ENCODE results near the gene TRAM2. TPM values are rescaled to one million over a fixed set of nuclear protein-coding genes. Genes with fewer than 3 reads are reported as not detected.

The TRAM2 gene
- total RNA-seq, 6 experiments from 2014 or later, result 16.1 to 24.8 (median 17.8) TPM

DNA sequence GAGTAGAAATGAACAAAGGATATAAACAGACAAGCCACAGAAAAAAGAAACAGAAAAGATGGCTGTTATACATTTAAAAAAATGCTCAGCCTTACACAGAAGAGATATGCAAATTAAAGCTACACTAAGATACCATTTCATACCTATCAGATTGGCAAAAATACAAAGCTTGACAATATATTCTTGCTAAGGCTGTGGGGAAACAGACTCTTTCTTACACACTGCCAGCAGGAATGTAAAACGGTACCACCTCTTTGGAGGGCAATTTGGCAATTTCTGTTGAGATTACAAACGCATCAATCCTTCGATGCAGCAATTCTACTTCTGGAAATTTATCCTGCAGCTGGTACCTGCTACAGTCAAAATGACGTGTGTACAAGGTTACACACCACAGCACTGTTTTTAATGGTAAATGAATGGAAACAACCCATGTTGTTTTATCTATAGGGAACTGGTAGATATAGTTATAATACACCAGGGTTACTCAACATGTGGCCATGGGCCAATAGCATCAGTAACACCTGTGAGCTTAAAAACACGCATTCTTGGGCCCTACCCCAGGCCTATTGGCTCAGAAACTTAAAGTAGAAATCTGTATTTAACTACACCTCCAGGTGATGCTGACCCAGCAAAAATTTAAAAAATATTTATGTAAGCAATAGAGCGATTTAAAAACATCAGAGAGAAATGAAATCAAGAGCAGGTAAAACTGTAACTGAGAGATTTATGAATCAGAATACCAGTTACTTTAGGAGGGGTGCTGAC, 53.3 kb downstream of the TRAM2 start:
- Histone ChIP-seq H3K4me1 (peaks cover 0 to 41% (median 22%) of the 10 kb centered on the region in 4 donors), H3K9me3 (no peaks in the 10 kb centered on the region), H3K27ac (peak overlapping the region; percentile 82 to 96 (median 83)), H3K27me3 (no peaks in the 10 kb centered on the region), H3K4me3 (no peak overlapping the region), H3K36me3 (no peaks in the 10 kb centered on the region)
- 67% methylated on average over 6 of the region's 6 CpGs for WGBS (ENCODE audit: insufficient coverage, low coverage, low lambda C conversion rate, missing lambda C conversion rate)
- intact Hi-C loops (cut with DNase I), result no loop called here
- TF ChIP-seq, protein P1, sequence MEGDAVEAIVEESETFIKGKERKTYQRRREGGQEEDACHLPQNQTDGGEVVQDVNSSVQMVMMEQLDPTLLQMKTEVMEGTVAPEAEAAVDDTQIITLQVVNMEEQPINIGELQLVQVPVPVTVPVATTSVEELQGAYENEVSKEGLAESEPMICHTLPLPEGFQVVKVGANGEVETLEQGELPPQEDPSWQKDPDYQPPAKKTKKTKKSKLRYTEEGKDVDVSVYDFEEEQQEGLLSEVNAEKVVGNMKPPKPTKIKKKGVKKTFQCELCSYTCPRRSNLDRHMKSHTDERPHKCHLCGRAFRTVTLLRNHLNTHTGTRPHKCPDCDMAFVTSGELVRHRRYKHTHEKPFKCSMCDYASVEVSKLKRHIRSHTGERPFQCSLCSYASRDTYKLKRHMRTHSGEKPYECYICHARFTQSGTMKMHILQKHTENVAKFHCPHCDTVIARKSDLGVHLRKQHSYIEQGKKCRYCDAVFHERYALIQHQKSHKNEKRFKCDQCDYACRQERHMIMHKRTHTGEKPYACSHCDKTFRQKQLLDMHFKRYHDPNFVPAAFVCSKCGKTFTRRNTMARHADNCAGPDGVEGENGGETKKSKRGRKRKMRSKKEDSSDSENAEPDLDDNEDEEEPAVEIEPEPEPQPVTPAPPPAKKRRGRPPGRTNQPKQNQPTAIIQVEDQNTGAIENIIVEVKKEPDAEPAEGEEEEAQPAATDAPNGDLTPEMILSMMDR (IDR thresholded peaks at IDR 0.05), result no peak
- no peak for ATAC-seq
- DNase-seq, result no peak

DNA sequence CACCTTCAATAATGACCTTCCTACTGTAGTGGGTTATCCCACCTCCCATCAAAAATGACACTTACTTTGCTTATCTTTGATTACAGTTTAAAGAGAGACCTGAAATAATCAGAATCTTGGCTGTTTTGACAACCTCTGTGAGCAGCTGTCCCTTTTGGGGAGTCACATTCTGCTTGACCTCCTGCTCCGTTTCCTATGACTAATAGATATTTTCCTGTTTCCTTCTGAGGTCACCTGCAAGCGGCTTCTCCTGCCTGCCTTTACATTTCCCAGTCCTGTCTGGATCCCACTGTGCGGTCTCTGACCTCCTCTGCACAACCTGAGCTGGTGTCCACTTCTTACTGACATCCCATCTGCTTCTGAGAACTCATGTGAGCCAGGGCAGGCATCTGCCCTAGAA, 54.2 kb downstream of the TRAM2 start:
- intact Hi-C loops (cut with DNase I), result no loop called here
- Histone ChIP-seq H3K4me3 (no peak overlapping the region), H3K9me3 (no peaks in the 10 kb centered on the region), H3K27ac (peak overlapping the region; percentile 82 to 96 (median 83)), H3K36me3 (no peaks in the 10 kb centered on the region), H3K27me3 (no peaks in the 10 kb centered on the region), H3K4me1 (peaks cover 0 to 48% (median 25%) of the 10 kb centered on the region in 4 donors)
- peak; percentile 2 to 40 (median 8) for ATAC-seq
- no peak for TF ChIP-seq POLR2A (IDR thresholded peaks at IDR 0.05)
- TF ChIP-seq, protein P1 (IDR thresholded peaks at IDR 0.05), result no peak
- no peak for DNase-seq
- 53% methylated on average over 3 of the region's 3 CpGs for WGBS (ENCODE audit: insufficient coverage, low coverage, low lambda C conversion rate, missing lambda C conversion rate)

DNA sequence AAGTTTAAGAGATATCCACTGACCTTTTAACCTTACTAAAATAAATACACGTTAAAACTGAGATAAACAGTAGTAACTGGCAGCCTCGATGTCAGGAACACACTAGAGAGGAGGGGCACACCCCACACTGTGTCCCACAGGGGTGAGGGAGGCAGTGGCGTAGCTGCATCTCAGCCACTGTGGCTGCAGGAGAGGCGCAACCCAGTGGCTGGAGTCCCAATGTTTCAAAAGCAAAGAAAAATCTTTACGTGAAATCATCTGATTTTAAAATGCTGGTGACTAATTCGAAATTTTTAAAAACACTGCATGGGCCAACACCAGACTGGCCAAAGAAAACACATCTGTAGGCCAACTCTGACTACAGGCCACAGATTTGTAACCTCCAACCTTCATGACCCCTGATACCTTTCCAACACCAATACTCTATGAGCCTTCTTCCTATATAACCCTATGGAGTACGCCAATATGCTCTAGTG, 54.7 kb downstream of the TRAM2 start:
- Histone ChIP-seq H3K36me3 (no peaks in the 10 kb centered on the region), H3K4me3 (no peak overlapping the region), H3K27me3 (no peaks in the 10 kb centered on the region), H3K9me3 (no peaks in the 10 kb centered on the region), H3K4me1 (peaks cover 0 to 53% (median 27%) of the 10 kb centered on the region in 4 donors), H3K27ac (peak overlapping the region; percentile 83 to 96 (median 85))
- peak; percentile 78 to 89 (median 79) for ATAC-seq
- DNase-seq, result peak; percentile 84 to 90 (median 86)
- WGBS (ENCODE audit: insufficient coverage, low coverage, low lambda C conversion rate, missing lambda C conversion rate), result 22% methylated on average over 7 of the region's 7 CpGs
- TF ChIP-seq, protein P1 (IDR thresholded peaks at IDR 0.05), result no peak
- peak; percentile 55 for TF ChIP-seq POLR2A (IDR thresholded peaks at IDR 0.05)
- intact Hi-C loops (cut with DNase I), result no loop called here

DNA sequence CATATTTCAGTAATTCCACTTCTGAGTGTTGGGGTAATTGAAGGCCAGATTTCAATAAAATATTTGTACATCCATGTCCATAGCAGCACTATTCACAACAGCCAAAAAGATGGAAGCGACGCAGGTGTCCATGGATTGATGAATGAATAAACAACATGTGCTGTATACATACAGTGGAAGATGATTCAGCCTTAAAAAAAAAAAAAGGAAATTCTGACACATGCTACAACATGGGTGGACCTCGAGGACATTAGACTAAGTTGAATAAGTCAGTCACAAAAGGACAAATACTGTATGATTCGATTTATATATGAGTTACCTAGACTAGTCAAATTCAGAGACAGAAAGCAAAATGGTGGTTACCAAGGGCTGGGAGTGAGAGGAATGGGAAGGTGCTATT, 57.2 kb downstream of the TRAM2 start:
- no peak for TF ChIP-seq POLR2A (IDR thresholded peaks at IDR 0.05)
- TF ChIP-seq, protein P1 (IDR thresholded peaks at IDR 0.05), result no peak
- no peak for DNase-seq
- Histone ChIP-seq H3K4me1 (peaks cover 0 to 61% (median 31%) of the 10 kb centered on the region in 4 donors), H3K4me3 (no peak overlapping the region), H3K27me3 (no peaks in the 10 kb centered on the region), H3K36me3 (peaks cover 0 to 17% (median 0%) of the 10 kb centered on the region in 4 donors), H3K27ac (peak overlapping the region in 2 of 3 donors; percentile 88 to 96), H3K9me3 (no peaks in the 10 kb centered on the region)
- no peak for ATAC-seq
- WGBS (ENCODE audit: insufficient coverage, low coverage, low lambda C conversion rate, missing lambda C conversion rate), result 87% methylated on average over 4 of the region's 4 CpGs
- intact Hi-C loops (cut with DNase I), result no loop called here

Measured in right lobe of liver (tissue), 6 donors.